Measurements from ENCODE around the gene FBP2. TPM values are rescaled to one million over a fixed set of nuclear protein-coding genes. Genes with fewer than 3 reads are reported as not detected.

Gene FBP2
- total and polyA plus RNA-seq, 3 experiments from 2014 or later: not detected

- peaks cover 0 to 2% (median 0%) of the 10 kb centered on the region in 5 donors for H3K9me3 Mint-ChIP-seq
- H3K27ac Mint-ChIP-seq: no peak overlapping the region
- no peaks in the 10 kb centered on the region for H3K4me1 ChIP-seq (ENCODE audit: insufficient read depth, low read length)
- H3K27me3 Mint-ChIP-seq: peaks cover 18 to 25% of the 10 kb centered on the region in 2 donors
- no peaks in the 10 kb centered on the region for H3K27me3 ChIP-seq (ENCODE audit: insufficient read depth, low read length, poor library complexity, severe bottlenecking)
- H3K36me3 Mint-ChIP-seq: no peaks in the 10 kb centered on the region
- H3K4me3 ChIP-seq (ENCODE audit: low read length): no peak overlapping the region
- no peak for DNase-seq
- ChIA-PET CTCF (no interaction called here), POLR2A (no interaction called here)
- H3K27ac ChIP-seq (ENCODE audit: low read depth, low read length): no peak overlapping the region
- H3K4me1 Mint-ChIP-seq: no peaks in the 10 kb centered on the region
- H3K36me3 ChIP-seq (ENCODE audit: insufficient read depth, low read length): no peaks in the 10 kb centered on the region
- no peak overlapping the region for H3K4me3 Mint-ChIP-seq
- no peaks in the 10 kb centered on the region for H3K9me3 ChIP-seq (ENCODE audit: low read length)
Observed at GRCh38 chr9:94526951-94527350, 66.7 kb downstream of the FBP2 start.

GRCh38 chr9:94526271-94526670 is 67.4 kb downstream of the FBP2 start:
- Histone ChIP-seq H3K9me3 (ENCODE audit: low read length) (no peaks in the 10 kb centered on the region), H3K36me3 (ENCODE audit: insufficient read depth, low read length) (no peaks in the 10 kb centered on the region), H3K27me3 (ENCODE audit: insufficient read depth, low read length, poor library complexity, severe bottlenecking) (no peaks in the 10 kb centered on the region), H3K4me1 (ENCODE audit: insufficient read depth, low read length) (no peaks in the 10 kb centered on the region), H3K4me3 (ENCODE audit: low read length) (no peak overlapping the region), H3K27ac (ENCODE audit: low read depth, low read length) (no peak overlapping the region)
- Mint-ChIP-seq H3K4me3 (no peak overlapping the region), H3K27ac (no peak overlapping the region), H3K4me1 (no peaks in the 10 kb centered on the region), H3K27me3 (peaks cover 14 to 18% of the 10 kb centered on the region in 2 donors), H3K9me3 (no peaks in the 10 kb centered on the region), H3K36me3 (no peaks in the 10 kb centered on the region)
- CTCF ChIA-PET: no interaction called here
- POLR2A ChIA-PET: no interaction called here
- DNase-seq: no peak

- H3K36me3 Mint-ChIP-seq: no peaks in the 10 kb centered on the region
- ChIA-PET CTCF (no interaction called here), POLR2A (no interaction called here)
- H3K4me1 Mint-ChIP-seq: no peaks in the 10 kb centered on the region
- Histone ChIP-seq H3K4me3 (ENCODE audit: low read length) (no peak overlapping the region), H3K4me1 (ENCODE audit: insufficient read depth, low read length) (no peaks in the 10 kb centered on the region), H3K27ac (ENCODE audit: low read depth, low read length) (no peak overlapping the region), H3K36me3 (ENCODE audit: insufficient read depth, low read length) (no peaks in the 10 kb centered on the region), H3K9me3 (ENCODE audit: low read length) (no peaks in the 10 kb centered on the region), H3K27me3 (ENCODE audit: insufficient read depth, low read length, poor library complexity, severe bottlenecking) (no peaks in the 10 kb centered on the region)
- H3K9me3 Mint-ChIP-seq: no peaks in the 10 kb centered on the region
- DNase-seq: no peak
- H3K4me3 Mint-ChIP-seq: no peak overlapping the region
- H3K27ac Mint-ChIP-seq: no peak overlapping the region
- H3K27me3 Mint-ChIP-seq: peaks cover 10 to 13% of the 10 kb centered on the region in 2 donors
Observed at GRCh38 chr9:94525396-94526035, 68.1 kb downstream of the FBP2 start.

GRCh38 chr9:94517254-94517653 is 76.4 kb downstream of the FBP2 start:
- Mint-ChIP-seq H3K4me1 (no peaks in the 10 kb centered on the region), H3K27ac (no peak overlapping the region), H3K9me3 (peaks cover 0 to 3% (median 0%) of the 10 kb centered on the region in 5 donors), H3K36me3 (no peaks in the 10 kb centered on the region), H3K27me3 (peaks cover 3 to 4% of the 10 kb centered on the region in 2 donors), H3K4me3 (no peak overlapping the region)
- Histone ChIP-seq H3K4me3 (ENCODE audit: low read length) (no peak overlapping the region), H3K27ac (ENCODE audit: low read depth, low read length) (no peak overlapping the region), H3K9me3 (ENCODE audit: low read length) (no peaks in the 10 kb centered on the region), H3K4me1 (ENCODE audit: insufficient read depth, low read length) (no peaks in the 10 kb centered on the region), H3K27me3 (ENCODE audit: insufficient read depth, low read length, poor library complexity, severe bottlenecking) (no peaks in the 10 kb centered on the region), H3K36me3 (ENCODE audit: insufficient read depth, low read length) (no peaks in the 10 kb centered on the region)
- no peak for DNase-seq
- ChIA-PET POLR2A (no interaction called here), CTCF (no interaction called here)

- Mint-ChIP-seq H3K36me3 (no peaks in the 10 kb centered on the region), H3K4me1 (no peaks in the 10 kb centered on the region), H3K27me3 (peaks cover 8 to 10% of the 10 kb centered on the region in 2 donors), H3K9me3 (no peaks in the 10 kb centered on the region), H3K27ac (no peak overlapping the region), H3K4me3 (no peak overlapping the region)
- ChIA-PET CTCF (no interaction called here), POLR2A (no interaction called here)
- no peaks in the 10 kb centered on the region for H3K36me3 ChIP-seq (ENCODE audit: insufficient read depth, low read length)
- DNase-seq: no peak
- H3K9me3 ChIP-seq (ENCODE audit: low read length): no peaks in the 10 kb centered on the region
- no peak overlapping the region for H3K4me3 ChIP-seq (ENCODE audit: low read length)
- H3K27me3 ChIP-seq (ENCODE audit: insufficient read depth, low read length, poor library complexity, severe bottlenecking): no peaks in the 10 kb centered on the region
- H3K4me1 ChIP-seq (ENCODE audit: insufficient read depth, low read length): no peaks in the 10 kb centered on the region
- H3K27ac ChIP-seq (ENCODE audit: low read depth, low read length): no peak overlapping the region
Observed at GRCh38 chr9:94514722-94515121, 78.9 kb downstream of the FBP2 start.

GRCh38 chr9:94511955-94512265 is 81.7 kb downstream of the FBP2 start:
- Histone ChIP-seq H3K36me3 (ENCODE audit: insufficient read depth, low read length) (no peaks in the 10 kb centered on the region), H3K4me1 (ENCODE audit: insufficient read depth, low read length) (no peaks in the 10 kb centered on the region), H3K27me3 (ENCODE audit: insufficient read depth, low read length, poor library complexity, severe bottlenecking) (no peaks in the 10 kb centered on the region), H3K9me3 (ENCODE audit: low read length) (no peaks in the 10 kb centered on the region), H3K27ac (ENCODE audit: low read depth, low read length) (no peak overlapping the region), H3K4me3 (ENCODE audit: low read length) (no peak overlapping the region)
- no peaks in the 10 kb centered on the region for H3K36me3 Mint-ChIP-seq
- no peaks in the 10 kb centered on the region for H3K9me3 Mint-ChIP-seq
- DNase-seq: no peak
- no peak overlapping the region for H3K27ac Mint-ChIP-seq
- no peaks in the 10 kb centered on the region for H3K4me1 Mint-ChIP-seq
- peaks cover 12 to 13% of the 10 kb centered on the region in 2 donors for H3K27me3 Mint-ChIP-seq
- H3K4me3 Mint-ChIP-seq: no peak overlapping the region
- POLR2A ChIA-PET: no interaction called here
- CTCF ChIA-PET: no interaction called here

GRCh38 chr9:94511134-94511954 is 82.3 kb downstream of the FBP2 start:
- Histone ChIP-seq H3K36me3 (ENCODE audit: insufficient read depth, low read length) (no peaks in the 10 kb centered on the region), H3K27ac (ENCODE audit: low read depth, low read length) (no peak overlapping the region), H3K4me3 (ENCODE audit: low read length) (no peak overlapping the region), H3K27me3 (ENCODE audit: insufficient read depth, low read length, poor library complexity, severe bottlenecking) (no peaks in the 10 kb centered on the region), H3K9me3 (ENCODE audit: low read length) (no peaks in the 10 kb centered on the region), H3K4me1 (ENCODE audit: insufficient read depth, low read length) (no peaks in the 10 kb centered on the region)
- Mint-ChIP-seq H3K9me3 (peaks cover 0 to 3% (median 0%) of the 10 kb centered on the region in 5 donors), H3K27ac (no peak overlapping the region), H3K4me3 (no peak overlapping the region), H3K27me3 (peaks cover 12 to 15% of the 10 kb centered on the region in 2 donors), H3K36me3 (no peaks in the 10 kb centered on the region), H3K4me1 (no peaks in the 10 kb centered on the region)
- DNase-seq: no peak
- ChIA-PET CTCF (no interaction called here), POLR2A (no interaction called here)

All from CD8-positive, alpha-beta memory T cell (primary cell).